ENCODE data around the gene RASA1. TPM values are rescaled to one million over a fixed set of nuclear protein-coding genes. Genes with fewer than 3 reads are reported as not detected.

The RASA1 gene
- total RNA-seq, 6 experiments from 2014 or later = 7.1 to 9.9 (median 8.7) TPM

- intact Hi-C loops (cut with DNase I) = no loop called here
Observed at GRCh38 chr5:87307796-87308423, 40.2 kb downstream of the RASA1 start.

DNA sequence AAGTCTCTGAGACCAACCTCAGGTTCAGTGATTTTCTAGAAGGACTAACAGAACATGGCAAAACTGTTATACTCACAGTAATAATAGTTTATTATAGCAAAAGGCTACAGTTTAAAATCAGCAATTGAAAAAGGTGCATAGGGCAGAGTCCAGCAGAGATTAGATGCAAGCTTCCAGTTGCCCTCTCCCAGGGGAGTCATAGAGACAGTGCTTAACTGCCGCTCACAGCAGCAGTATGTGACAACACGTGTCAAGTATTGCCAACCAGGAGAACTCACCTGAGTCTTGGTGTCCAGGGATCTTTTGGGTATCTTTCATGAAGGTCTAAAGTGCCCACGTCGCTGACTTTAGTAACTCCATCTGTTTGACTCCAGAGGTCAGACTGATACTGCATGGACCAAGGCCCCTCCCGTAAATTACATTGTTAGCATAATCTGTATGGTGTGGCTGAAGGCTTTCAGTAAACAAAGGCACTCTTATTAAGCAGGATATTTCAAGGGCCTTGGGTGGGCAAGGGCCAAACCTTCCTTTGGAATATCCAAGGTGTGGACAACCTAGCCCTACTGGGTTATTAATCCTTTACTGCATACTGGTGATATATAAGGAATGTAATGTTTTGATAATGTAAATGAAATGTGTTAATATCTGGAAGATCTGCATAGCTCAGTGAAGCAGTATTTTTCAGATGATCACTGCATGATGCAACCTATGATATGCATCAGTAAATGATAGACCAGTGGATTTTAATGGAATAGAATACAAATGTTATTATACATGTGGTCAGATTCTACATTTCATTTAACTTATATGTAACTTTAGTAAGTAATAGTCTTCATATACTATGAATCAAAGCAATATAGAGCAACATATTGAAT is 44.0 kb downstream of the RASA1 start:
- no peak for DNase-seq
- Histone ChIP-seq H3K4me3 (no peak overlapping the region), H3K27ac (no peak overlapping the region), H3K4me1 (peaks cover 0 to 16% (median 0%) of the 10 kb centered on the region in 4 donors), H3K36me3 (no peaks in the 10 kb centered on the region), H3K9me3 (no peaks in the 10 kb centered on the region), H3K27me3 (no peaks in the 10 kb centered on the region)
- intact Hi-C loops (cut with DNase I) = no loop called here
- WGBS (ENCODE audit: insufficient coverage, low coverage, low lambda C conversion rate, missing lambda C conversion rate) = 35% methylated on average over 5 of the region's 5 CpGs
- TF ChIP-seq POLR2A (IDR thresholded peaks at IDR 0.05) = no peak
- TF ChIP-seq, protein P1, sequence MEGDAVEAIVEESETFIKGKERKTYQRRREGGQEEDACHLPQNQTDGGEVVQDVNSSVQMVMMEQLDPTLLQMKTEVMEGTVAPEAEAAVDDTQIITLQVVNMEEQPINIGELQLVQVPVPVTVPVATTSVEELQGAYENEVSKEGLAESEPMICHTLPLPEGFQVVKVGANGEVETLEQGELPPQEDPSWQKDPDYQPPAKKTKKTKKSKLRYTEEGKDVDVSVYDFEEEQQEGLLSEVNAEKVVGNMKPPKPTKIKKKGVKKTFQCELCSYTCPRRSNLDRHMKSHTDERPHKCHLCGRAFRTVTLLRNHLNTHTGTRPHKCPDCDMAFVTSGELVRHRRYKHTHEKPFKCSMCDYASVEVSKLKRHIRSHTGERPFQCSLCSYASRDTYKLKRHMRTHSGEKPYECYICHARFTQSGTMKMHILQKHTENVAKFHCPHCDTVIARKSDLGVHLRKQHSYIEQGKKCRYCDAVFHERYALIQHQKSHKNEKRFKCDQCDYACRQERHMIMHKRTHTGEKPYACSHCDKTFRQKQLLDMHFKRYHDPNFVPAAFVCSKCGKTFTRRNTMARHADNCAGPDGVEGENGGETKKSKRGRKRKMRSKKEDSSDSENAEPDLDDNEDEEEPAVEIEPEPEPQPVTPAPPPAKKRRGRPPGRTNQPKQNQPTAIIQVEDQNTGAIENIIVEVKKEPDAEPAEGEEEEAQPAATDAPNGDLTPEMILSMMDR (IDR thresholded peaks at IDR 0.05) = no peak
- ATAC-seq = peak; percentile 74 to 88 (median 80)

More at GRCh38 chr5:87307796-87308423, 40.2 kb downstream of the RASA1 start:
- Histone ChIP-seq H3K27ac (no peak overlapping the region), H3K4me1 (peaks cover 0 to 11% (median 0%) of the 10 kb centered on the region in 4 donors), H3K27me3 (no peaks in the 10 kb centered on the region), H3K9me3 (no peaks in the 10 kb centered on the region), H3K36me3 (no peaks in the 10 kb centered on the region), H3K4me3 (no peak overlapping the region)
- ATAC-seq = no peak
- TF ChIP-seq POLR2A (IDR thresholded peaks at IDR 0.05) = no peak
- TF ChIP-seq, protein P1 (IDR thresholded peaks at IDR 0.05) = no peak
- DNase-seq = no peak
- 95% methylated on average over 4 of the region's 5 CpGs for WGBS (ENCODE audit: insufficient coverage, low coverage, low lambda C conversion rate, missing lambda C conversion rate)

- intact Hi-C loops (cut with DNase I) = no loop called here
- no peaks in the 10 kb centered on the region for H3K27me3 ChIP-seq
Observed at GRCh38 chr5:87313216-87313615, 45.5 kb downstream of the RASA1 start.

DNA sequence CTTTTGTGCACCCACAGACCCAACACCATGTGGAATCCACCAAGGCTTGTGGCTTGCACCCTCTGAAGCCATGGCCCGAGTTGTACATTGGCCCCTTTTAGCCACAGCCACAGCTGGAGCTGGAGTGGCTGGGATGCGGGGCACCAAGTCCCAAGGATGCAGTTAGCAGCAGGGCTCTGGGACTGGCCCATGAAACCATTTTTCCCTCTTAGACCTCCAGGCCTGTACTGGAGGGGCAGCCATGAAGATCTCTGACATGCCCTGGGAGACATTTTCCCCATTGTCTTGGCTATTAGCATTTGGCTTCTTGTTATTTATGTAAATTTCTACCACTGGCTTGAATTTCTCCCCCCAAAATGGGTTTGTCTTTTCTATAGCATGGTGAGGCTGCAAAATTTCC is 51.8 kb downstream of the RASA1 start:
- Histone ChIP-seq H3K4me3 (no peak overlapping the region), H3K9me3 (no peaks in the 10 kb centered on the region), H3K36me3 (no peaks in the 10 kb centered on the region), H3K27me3 (no peaks in the 10 kb centered on the region), H3K4me1 (peaks cover 0 to 5% (median 0%) of the 10 kb centered on the region in 4 donors), H3K27ac (no peak overlapping the region)
- ATAC-seq (no peak), DNase-seq (no peak)
- WGBS (ENCODE audit: insufficient coverage, low coverage, low lambda C conversion rate, missing lambda C conversion rate) = 100% methylated on average over 1 of the region's 2 CpGs
- TF ChIP-seq, protein P1 (IDR thresholded peaks at IDR 0.05) = no peak
- TF ChIP-seq POLR2A (IDR thresholded peaks at IDR 0.05) = no peak
- intact Hi-C loops (cut with DNase I) = no loop called here

More at GRCh38 chr5:87313216-87313615, 45.5 kb downstream of the RASA1 start:
- peaks cover 0 to 16% (median 0%) of the 10 kb centered on the region in 4 donors for H3K4me1 ChIP-seq
- no peak overlapping the region for H3K27ac ChIP-seq
- no peak for DNase-seq
- H3K4me3 ChIP-seq = no peak overlapping the region
- no peaks in the 10 kb centered on the region for H3K9me3 ChIP-seq
- ATAC-seq = peak in 1 of 4 donors; percentile 22
- 73% methylated on average over 3 of the region's 3 CpGs for WGBS (ENCODE audit: insufficient coverage, low coverage, low lambda C conversion rate, missing lambda C conversion rate)
- no peaks in the 10 kb centered on the region for H3K36me3 ChIP-seq
- TF ChIP-seq, protein P1 (IDR thresholded peaks at IDR 0.05) = no peak
- no peak for TF ChIP-seq POLR2A (IDR thresholded peaks at IDR 0.05)
